ENCODE measurements around the gene GKN1. TPM values are rescaled to one million over a fixed set of nuclear protein-coding genes. Genes with fewer than 3 reads are reported as not detected.

GKN1 gene
- total RNA-seq, 6 experiments from 2014 or later, result not detected

DNA sequence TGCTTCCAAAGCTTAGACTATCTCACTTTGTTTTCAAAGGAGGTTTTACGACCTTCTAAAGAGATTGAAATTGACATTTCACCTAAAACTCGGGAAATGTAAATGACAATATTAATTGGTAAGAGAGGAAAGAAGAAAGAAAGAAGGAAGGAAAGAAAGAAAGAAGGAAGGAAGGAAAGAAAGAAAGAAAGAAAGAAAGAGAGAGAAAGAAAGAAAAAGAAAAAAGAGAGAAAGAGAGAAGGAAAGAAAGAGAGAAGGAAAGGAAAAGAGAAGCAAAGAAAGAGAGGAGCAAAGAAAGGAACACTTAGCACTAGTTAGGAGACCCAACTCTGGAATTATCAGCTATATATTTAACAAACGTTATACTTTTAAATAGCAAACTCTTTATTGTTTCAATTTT, 3.7 kb downstream of the GKN1 start:
- Mint-ChIP-seq H3K4me3 (no peak overlapping the region), H3K27ac (no peak overlapping the region), H3K9me3 (no peaks in the 10 kb centered on the region), H3K27me3 (ENCODE audit: insufficient read depth) (no peaks in the 10 kb centered on the region; the same call in 1 of the 2 replicates), H3K4me1 (ENCODE audit: low read depth) (peaks cover 29% of the 10 kb centered on the region), H3K36me3 (ENCODE audit: low read depth) (0 out of 2 replicates have a peak, but pooled peaks cover 5% of the 10 kb centered on the region)
- no peak for DNase-seq
- TF ChIP-seq, protein P1, sequence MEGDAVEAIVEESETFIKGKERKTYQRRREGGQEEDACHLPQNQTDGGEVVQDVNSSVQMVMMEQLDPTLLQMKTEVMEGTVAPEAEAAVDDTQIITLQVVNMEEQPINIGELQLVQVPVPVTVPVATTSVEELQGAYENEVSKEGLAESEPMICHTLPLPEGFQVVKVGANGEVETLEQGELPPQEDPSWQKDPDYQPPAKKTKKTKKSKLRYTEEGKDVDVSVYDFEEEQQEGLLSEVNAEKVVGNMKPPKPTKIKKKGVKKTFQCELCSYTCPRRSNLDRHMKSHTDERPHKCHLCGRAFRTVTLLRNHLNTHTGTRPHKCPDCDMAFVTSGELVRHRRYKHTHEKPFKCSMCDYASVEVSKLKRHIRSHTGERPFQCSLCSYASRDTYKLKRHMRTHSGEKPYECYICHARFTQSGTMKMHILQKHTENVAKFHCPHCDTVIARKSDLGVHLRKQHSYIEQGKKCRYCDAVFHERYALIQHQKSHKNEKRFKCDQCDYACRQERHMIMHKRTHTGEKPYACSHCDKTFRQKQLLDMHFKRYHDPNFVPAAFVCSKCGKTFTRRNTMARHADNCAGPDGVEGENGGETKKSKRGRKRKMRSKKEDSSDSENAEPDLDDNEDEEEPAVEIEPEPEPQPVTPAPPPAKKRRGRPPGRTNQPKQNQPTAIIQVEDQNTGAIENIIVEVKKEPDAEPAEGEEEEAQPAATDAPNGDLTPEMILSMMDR (IDR thresholded peaks at IDR 0.05), result no peak

DNA sequence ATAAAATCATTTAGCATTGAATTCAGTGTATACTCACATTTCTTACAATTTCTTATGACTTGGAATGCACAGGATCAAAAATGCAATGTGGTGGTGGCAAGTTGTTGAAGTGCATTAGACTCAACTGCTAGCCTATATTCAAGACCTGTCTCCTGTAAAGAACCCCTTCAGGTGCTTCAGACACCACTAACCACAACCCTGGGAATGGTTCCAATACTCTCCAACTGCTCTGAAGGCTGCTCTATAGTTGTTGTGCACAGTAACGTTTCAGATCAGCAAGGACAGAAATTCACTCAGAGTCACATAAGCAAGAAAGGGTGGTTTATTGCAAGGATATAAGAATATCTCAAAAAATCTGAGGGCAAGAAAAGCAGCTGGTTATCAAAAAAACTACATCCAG, 6.5 kb downstream of the GKN1 start:
- H3K9me3 Mint-ChIP-seq, result no peaks in the 10 kb centered on the region
- peaks cover 6% of the 10 kb centered on the region; the same call in 1 of the 2 replicates for H3K4me1 Mint-ChIP-seq (ENCODE audit: low read depth)
- no peaks in the 10 kb centered on the region for H3K36me3 Mint-ChIP-seq (ENCODE audit: low read depth)
- no peak overlapping the region for H3K4me3 Mint-ChIP-seq
- no peak for DNase-seq
- H3K27me3 Mint-ChIP-seq (ENCODE audit: insufficient read depth), result no peaks in the 10 kb centered on the region
- H3K27ac Mint-ChIP-seq, result no peak overlapping the region
- TF ChIP-seq, protein P1 (IDR thresholded peaks at IDR 0.05), result no peak

DNA sequence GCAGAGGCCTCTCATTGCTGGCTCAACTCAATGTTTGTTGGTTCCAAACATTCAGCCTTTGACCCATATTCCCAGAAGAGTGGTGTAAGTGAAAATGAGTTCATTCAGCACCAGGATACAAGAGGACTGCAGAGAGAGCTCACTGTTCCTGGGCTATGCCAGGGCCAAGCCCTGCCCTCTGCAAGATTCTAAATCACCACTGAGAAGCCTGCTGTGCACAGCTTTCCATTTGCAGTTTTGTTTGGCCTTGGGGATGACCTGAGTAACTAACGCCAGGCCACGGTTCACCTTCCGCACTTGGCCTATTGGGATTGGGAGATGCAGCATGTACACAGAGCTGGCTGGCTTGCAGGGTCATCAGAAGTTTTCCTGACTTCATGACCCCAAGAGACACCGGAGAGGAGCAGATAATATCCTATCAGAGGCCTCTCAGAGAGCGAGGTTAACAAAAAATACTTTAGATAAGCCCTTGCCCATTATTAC, 12.6 kb downstream of the GKN1 start:
- no peak for DNase-seq

DNA sequence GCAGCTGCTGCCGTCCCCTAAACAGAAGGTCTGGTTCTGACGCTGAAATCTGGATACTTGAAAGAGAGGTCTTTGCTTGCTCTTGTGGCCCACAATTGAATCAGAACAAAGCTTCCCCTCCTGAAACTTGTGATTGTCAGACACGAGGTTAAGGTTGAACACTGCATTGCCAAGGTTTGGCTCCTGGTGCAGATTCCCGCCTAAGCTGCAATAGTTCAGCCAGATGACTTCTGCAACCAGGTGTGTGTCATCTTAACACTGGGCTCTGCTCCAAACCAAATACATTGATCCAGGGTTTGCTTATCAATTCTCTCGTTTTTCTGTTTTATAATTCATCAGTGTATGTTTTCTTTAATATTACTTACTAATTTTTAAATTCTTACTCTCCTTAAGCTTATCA, 14.6 kb downstream of the GKN1 start:
- DNase-seq, result no peak
- H3K9me3 Mint-ChIP-seq, result no peaks in the 10 kb centered on the region
- H3K4me3 Mint-ChIP-seq, result no peak overlapping the region
- TF ChIP-seq, protein P1 (IDR thresholded peaks at IDR 0.05), result no peak
- peaks cover 3% of the 10 kb centered on the region; the same call in 1 of the 2 replicates for H3K27me3 Mint-ChIP-seq (ENCODE audit: insufficient read depth)
- H3K27ac Mint-ChIP-seq, result no peak overlapping the region
- H3K4me1 Mint-ChIP-seq (ENCODE audit: low read depth), result no peaks in the 10 kb centered on the region
- H3K36me3 Mint-ChIP-seq (ENCODE audit: low read depth), result no peaks in the 10 kb centered on the region

More for the DNA sequence above, 12.6 kb downstream of the GKN1 start:
- Mint-ChIP-seq H3K36me3 (ENCODE audit: low read depth) (no peaks in the 10 kb centered on the region), H3K27ac (no peak overlapping the region), H3K9me3 (no peaks in the 10 kb centered on the region), H3K27me3 (ENCODE audit: insufficient read depth) (peaks cover 3% of the 10 kb centered on the region; the same call in 1 of the 2 replicates), H3K4me3 (no peak overlapping the region), H3K4me1 (ENCODE audit: low read depth) (no peaks in the 10 kb centered on the region)
- TF ChIP-seq, protein P1 (IDR thresholded peaks at IDR 0.05), result no peak

DNA sequence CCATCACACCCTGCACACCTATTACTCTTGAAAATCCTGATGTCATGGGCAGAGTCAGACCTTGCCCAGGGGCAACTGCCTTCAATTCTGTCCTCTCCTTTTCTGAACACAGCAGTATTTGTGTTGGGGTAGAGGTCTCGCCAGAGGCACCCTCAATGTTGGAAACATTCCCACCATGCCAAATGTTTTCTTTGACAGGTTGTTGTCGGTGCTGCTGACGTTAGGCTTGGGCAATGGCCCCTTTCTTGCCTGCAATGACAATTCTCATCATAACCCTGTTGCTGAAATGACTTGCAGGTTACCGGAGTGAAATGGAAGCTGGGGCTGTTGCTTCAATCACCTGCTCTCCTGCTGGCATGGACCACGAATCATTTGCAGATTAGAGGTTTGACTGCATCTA, 17.9 kb downstream of the GKN1 start:
- H3K27me3 Mint-ChIP-seq (ENCODE audit: insufficient read depth), result peaks cover 3% of the 10 kb centered on the region; the same call in 1 of the 2 replicates
- no peak for DNase-seq
- no peaks in the 10 kb centered on the region for H3K9me3 Mint-ChIP-seq
- TF ChIP-seq, protein P1 (IDR thresholded peaks at IDR 0.05), result no peak
- peaks cover 25% of the 10 kb centered on the region for H3K4me1 Mint-ChIP-seq (ENCODE audit: low read depth)
- no peaks in the 10 kb centered on the region for H3K36me3 Mint-ChIP-seq (ENCODE audit: low read depth)
- H3K4me3 Mint-ChIP-seq, result no peak overlapping the region
- no peak overlapping the region for H3K27ac Mint-ChIP-seq
